NCI-H128 (cell line): ENCODE data around the gene SMIM10.
"Not testable (repeated sequence)": the region's sequence is repeated elsewhere in the genome, so short reads cannot be mapped to it uniquely, and the experiment has no call there.

Experiments used
- DNase-seq: peaks from one replicate; lab custom pipeline; 2025; ENCODE audit not compliant: unreplicated experiment; lab: John Stamatoyannopoulos, UW

SMIM10 gene

GRCh38 chrX:135010921-135011320 lies 20.1 kb downstream of the SMIM10 start:
- no peak for DNase-seq

- DNase-seq, result no peak
Observed at GRCh38 chrX:135015523-135016245, 24.9 kb downstream of the SMIM10 start.

- not testable (repeated sequence) for DNase-seq
Observed at GRCh38 chrX:135019890-135020289, 29.1 kb downstream of the SMIM10 start.

GRCh38 chrX:135023791-135024190 lies 33.0 kb downstream of the SMIM10 start:
- DNase-seq, result not testable (repeated sequence)

GRCh38 chrX:135024526-135024925 lies 33.7 kb downstream of the SMIM10 start:
- DNase-seq, result no peak

GRCh38 chrX:135030207-135030963 lies 39.6 kb downstream of the SMIM10 start:
- not testable (repeated sequence) for DNase-seq

GRCh38 chrX:135041149-135042123 lies 50.6 kb downstream of the SMIM10 start:
- not testable (repeated sequence) for DNase-seq
